ENCODE results near the gene ELOF1. TPM values are rescaled to one million over a fixed set of nuclear protein-coding genes. Genes with fewer than 3 reads are reported as not detected.

The ELOF1 gene
- total and polyA plus RNA-seq, 2 experiments from 2014 or later = 45.3 to 98.6 TPM

DNA sequence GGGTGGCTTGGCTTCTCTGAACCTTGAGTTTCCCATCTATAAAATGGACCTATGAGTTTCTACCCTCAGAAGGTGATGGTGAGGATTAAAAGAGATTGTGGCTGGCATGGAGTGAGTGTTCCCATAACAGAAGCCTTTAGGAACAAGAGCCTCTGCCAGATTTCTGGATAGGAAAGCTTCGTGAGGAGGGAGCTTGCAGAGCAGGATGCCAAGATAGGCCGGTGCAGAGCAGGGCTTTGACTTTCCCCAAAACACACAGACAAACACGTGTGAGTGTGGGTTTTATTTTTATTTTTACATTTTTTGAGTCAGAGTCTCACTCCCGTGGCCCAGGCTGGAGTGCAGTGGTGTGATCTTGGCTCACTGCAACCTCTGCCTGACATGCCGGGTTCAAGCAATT lies 24.1 kb downstream of the ELOF1 start:
- DNase-seq (ENCODE audit: low read depth in 1 of 2, low spot score in 1 of 2) = no peak
- no peak overlapping the region for H3K4me3 ChIP-seq
- TF ChIP-seq, protein P1, sequence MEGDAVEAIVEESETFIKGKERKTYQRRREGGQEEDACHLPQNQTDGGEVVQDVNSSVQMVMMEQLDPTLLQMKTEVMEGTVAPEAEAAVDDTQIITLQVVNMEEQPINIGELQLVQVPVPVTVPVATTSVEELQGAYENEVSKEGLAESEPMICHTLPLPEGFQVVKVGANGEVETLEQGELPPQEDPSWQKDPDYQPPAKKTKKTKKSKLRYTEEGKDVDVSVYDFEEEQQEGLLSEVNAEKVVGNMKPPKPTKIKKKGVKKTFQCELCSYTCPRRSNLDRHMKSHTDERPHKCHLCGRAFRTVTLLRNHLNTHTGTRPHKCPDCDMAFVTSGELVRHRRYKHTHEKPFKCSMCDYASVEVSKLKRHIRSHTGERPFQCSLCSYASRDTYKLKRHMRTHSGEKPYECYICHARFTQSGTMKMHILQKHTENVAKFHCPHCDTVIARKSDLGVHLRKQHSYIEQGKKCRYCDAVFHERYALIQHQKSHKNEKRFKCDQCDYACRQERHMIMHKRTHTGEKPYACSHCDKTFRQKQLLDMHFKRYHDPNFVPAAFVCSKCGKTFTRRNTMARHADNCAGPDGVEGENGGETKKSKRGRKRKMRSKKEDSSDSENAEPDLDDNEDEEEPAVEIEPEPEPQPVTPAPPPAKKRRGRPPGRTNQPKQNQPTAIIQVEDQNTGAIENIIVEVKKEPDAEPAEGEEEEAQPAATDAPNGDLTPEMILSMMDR (IDR thresholded peaks at IDR 0.05; ENCODE audit: low read depth, low read length) = no peak
- H3K27ac ChIP-seq = peak overlapping the region; percentile 84
- H3K9me3 ChIP-seq (ENCODE audit: low read depth) = no peaks in the 10 kb centered on the region
- no peaks in the 10 kb centered on the region for H3K27me3 ChIP-seq
- H3K4me1 ChIP-seq (ENCODE audit: low read depth) = peaks cover 6% of the 10 kb centered on the region
- no peaks in the 10 kb centered on the region for H3K36me3 ChIP-seq

GRCh38 chr19:11534538-11534937 lies 24.5 kb downstream of the ELOF1 start:
- TF ChIP-seq, protein P1 (IDR thresholded peaks at IDR 0.05; ENCODE audit: low read depth, low read length) = no peak
- Histone ChIP-seq H3K27ac (no peak overlapping the region), H3K36me3 (no peaks in the 10 kb centered on the region), H3K9me3 (ENCODE audit: low read depth) (no peaks in the 10 kb centered on the region), H3K27me3 (no peaks in the 10 kb centered on the region), H3K4me1 (ENCODE audit: low read depth) (peaks cover 6% of the 10 kb centered on the region), H3K4me3 (no peak overlapping the region)
- DNase-seq (ENCODE audit: low read depth in 1 of 2, low spot score in 1 of 2) = no peak

DNA sequence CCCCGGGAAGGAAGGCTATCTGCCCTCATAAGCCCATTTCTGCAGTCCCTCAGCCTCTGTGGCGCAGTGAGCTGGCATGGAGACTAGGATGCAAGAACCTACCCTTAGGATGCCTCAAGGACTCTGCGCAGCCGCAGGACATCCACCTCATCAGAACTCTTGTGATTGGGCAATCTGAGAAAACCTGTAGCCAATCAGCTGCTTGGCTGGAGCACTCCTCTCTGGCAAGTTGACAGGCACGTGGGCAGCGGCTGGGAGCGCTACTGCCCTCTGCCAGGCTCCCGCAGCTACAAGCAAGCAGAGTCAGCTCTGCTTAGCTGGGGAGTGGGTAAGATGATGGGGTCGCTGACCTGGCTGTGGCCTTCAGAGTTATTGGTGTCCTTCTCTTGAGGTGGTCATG lies 28.6 kb downstream of the ELOF1 start:
- Histone ChIP-seq H3K36me3 (no peaks in the 10 kb centered on the region), H3K27me3 (no peaks in the 10 kb centered on the region), H3K9me3 (ENCODE audit: low read depth) (no peaks in the 10 kb centered on the region), H3K4me1 (ENCODE audit: low read depth) (no peaks in the 10 kb centered on the region), H3K4me3 (no peak overlapping the region), H3K27ac (no peak overlapping the region)
- peak; percentile 90 to 91 for DNase-seq (ENCODE audit: low read depth in 1 of 2, low spot score in 1 of 2)
- TF ChIP-seq, protein P1 (IDR thresholded peaks at IDR 0.05; ENCODE audit: low read depth, low read length) = peak; percentile 44

DNA sequence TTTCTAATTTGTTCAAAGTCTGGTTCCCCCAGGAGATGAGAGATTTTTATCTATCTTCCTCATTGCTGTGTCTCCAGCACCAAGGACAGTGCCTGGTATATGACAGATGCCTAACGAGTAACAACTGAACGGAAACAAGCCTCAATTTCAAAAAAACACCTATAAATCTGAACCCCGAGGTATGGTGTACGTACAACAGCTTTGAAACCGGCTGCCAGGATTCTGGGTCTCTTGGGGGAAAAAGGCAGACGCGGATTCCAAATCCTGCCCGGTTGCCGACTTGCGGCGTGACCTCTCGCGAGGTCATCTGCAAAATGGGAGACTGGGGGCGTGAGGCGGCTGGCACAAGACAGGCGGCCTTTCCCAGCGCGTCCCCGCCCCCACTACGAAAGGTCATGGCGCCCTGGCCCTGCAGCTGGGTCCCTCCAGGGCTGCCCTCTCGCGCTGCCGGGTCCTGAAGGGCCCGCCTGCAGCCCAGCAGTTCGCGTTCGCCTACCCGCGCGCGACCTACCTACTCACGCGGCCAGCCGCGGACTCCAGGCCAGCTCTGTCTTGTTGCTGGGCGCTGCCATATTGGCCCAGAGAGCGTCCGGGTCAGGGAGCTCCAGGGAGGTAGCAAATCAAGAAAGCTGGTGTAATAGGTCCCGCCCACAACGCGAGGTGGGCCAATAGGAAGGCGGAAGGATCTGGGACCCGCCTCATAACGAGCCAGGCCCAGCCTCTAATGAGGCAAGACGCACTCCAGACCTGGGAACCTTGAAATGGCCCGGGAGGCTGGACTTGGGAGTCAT lies 30.3 kb downstream of the ELOF1 start, which contains the start of gene ECSIT:
Gene ECSIT (minus strand): TSS at position 584 of the 791 bp plus-strand sequence. CDS start 9,964 bp downstream, outside the sequence.
- no peaks in the 10 kb centered on the region for H3K9me3 ChIP-seq (ENCODE audit: low read depth)
- H3K4me1 ChIP-seq (ENCODE audit: low read depth) = no peaks in the 10 kb centered on the region
- TF ChIP-seq, protein P1 (IDR thresholded peaks at IDR 0.05; ENCODE audit: low read depth, low read length) = no peak
- peak within 1 kb of the TSS; percentile 97 for H3K27ac ChIP-seq
- H3K27me3 ChIP-seq = no peaks in the 10 kb centered on the region
- no peaks in the 10 kb centered on the region for H3K36me3 ChIP-seq
- peak within 1 kb of the TSS; percentile 65 for H3K4me3 ChIP-seq
- DNase-seq (ENCODE audit: low read depth in 1 of 2, low spot score in 1 of 2) = peak; percentile 98 to 99

GRCh38 chr19:11519138-11519537 lies 39.9 kb downstream of the ELOF1 start:
- Histone ChIP-seq H3K4me1 (ENCODE audit: low read depth) (no peaks in the 10 kb centered on the region), H3K36me3 (peaks cover 2% of the 10 kb centered on the region), H3K27ac (no peak overlapping the region), H3K27me3 (no peaks in the 10 kb centered on the region), H3K4me3 (no peak overlapping the region), H3K9me3 (ENCODE audit: low read depth) (no peaks in the 10 kb centered on the region)
- TF ChIP-seq, protein P1 (IDR thresholded peaks at IDR 0.05; ENCODE audit: low read depth, low read length) = no peak
- no peak for DNase-seq (ENCODE audit: low read depth in 1 of 2, low spot score in 1 of 2)
